ENCODE data around the gene VPREB3. TPM values are rescaled to one million over a fixed set of nuclear protein-coding genes. Genes with fewer than 3 reads are reported as not detected.

Gene VPREB3
- polyA plus RNA-seq, 1 of the 3 experiments (the other 2 are of a cell fraction), result not detected

- no peak overlapping the region for H2AFZ ChIP-seq (ENCODE audit: low read depth)
- WGBS (ENCODE audit: low lambda C conversion rate), result 92% methylated on average over 10 of the region's 16 CpGs
- no peaks in the 10 kb centered on the region for H3K9me2 ChIP-seq
- H3F3A ChIP-seq (replicated peaks; ENCODE audit: insufficient read depth), result peaks cover 4% of the 10 kb centered on the region
- H3K27ac ChIP-seq (ENCODE audit: low read depth in 2 of 2, low read length in 1 of 2), result no peak overlapping the region
- H3K36me3 ChIP-seq (replicated peaks in 1 of 2; ENCODE audit: control insufficient read depth in 1 of 2, insufficient read depth in 2 of 2, low read length in 1 of 2), result peaks cover 0 to 3% of the 10 kb centered on the region in 2 experiments
- H3K27me3 ChIP-seq (ENCODE audit: insufficient read depth), result no peaks in the 10 kb centered on the region
- no peaks in the 10 kb centered on the region for H3K79me2 ChIP-seq (ENCODE audit: insufficient read depth)
- peaks cover 0 to 25% of the 10 kb centered on the region in 2 experiments; a peak in 1 of 4 replicates for H3K4me1 ChIP-seq (ENCODE audit: control insufficient read depth in 1 of 2, insufficient read depth in 2 of 2, low read depth in 1 of 2, low read length in 1 of 2)
- H4K20me1 ChIP-seq (ENCODE audit: insufficient read depth), result no peaks in the 10 kb centered on the region
- H3K9ac ChIP-seq, result no peak overlapping the region
- TF ChIP-seq SIN3A (IDR thresholded peaks at IDR 0.05; ENCODE audit: borderline replicate concordance, low read depth, low read length) (no peak), SMC3 (IDR thresholded peaks at IDR 0.05; ENCODE audit: low read depth, low read length) (no peak), MAX (IDR thresholded peaks at IDR 0.05; ENCODE audit: low read depth) (no peak), JUND (IDR thresholded peaks at IDR 0.05) (no peak), ZBTB33 (IDR thresholded peaks at IDR 0.05; ENCODE audit: borderline replicate concordance, low read depth) (no peak), RCOR1 (IDR thresholded peaks at IDR 0.05; ENCODE audit: low read length) (no peak), MXI1 (IDR thresholded peaks at IDR 0.05; ENCODE audit: low read depth, low read length) (no peak), FOSL2 (IDR thresholded peaks at IDR 0.05; ENCODE audit: borderline replicate concordance, low read depth) (no peak), ELF1 (IDR thresholded peaks at IDR 0.05) (no peak), RFX5 (IDR thresholded peaks at IDR 0.05; ENCODE audit: low read length) (no peak), POLR2AphosphoS5 (IDR thresholded peaks at IDR 0.05; ENCODE audit: low read depth, low read length) (no peak), TEAD4 (IDR thresholded peaks at IDR 0.05; ENCODE audit: borderline replicate concordance, insufficient read depth) (no peak), MEF2A (IDR thresholded peaks at IDR 0.05; ENCODE audit: borderline replicate concordance, low read depth) (no peak), USF2 (IDR thresholded peaks at IDR 0.05; ENCODE audit: borderline replicate concordance, low read depth, low read length) (no peak), FOXM1 (IDR thresholded peaks at IDR 0.05; ENCODE audit: low read depth) (no peak), IRF3 (IDR thresholded peaks at IDR 0.05; ENCODE audit: low read depth, low read length) (no peak), YY1 (IDR thresholded peaks at IDR 0.05; ENCODE audit: low read depth) (no peak), GATA2 (CRISPR knock-in tag; IDR thresholded peaks at IDR 0.05) (no peak), EP300 (IDR thresholded peaks at IDR 0.05; ENCODE audit: borderline replicate concordance in 1 of 2, low read depth in 1 of 2, low read length in 1 of 2) (no peak)
- ChIA-PET CTCF (interaction anchor here (0.6 kb wide), 1 partner anchor 67 kb away, joined by 3 read pairs; no protein-coding TSS in a partner anchor), POLR2A (no interaction called here)
- H3K9me3 ChIP-seq, result no peaks in the 10 kb centered on the region
- DNase-seq, result no peak
- H3K4me2 ChIP-seq, result no peak overlapping the region
- no peak overlapping the region for H3K4me3 ChIP-seq (ENCODE audit: low read depth in 2 of 2, low read length in 1 of 2)
Observed at GRCh38 chr22:23782252-23782651, 28.0 kb upstream of the VPREB3 start.
